ENCODE results near the gene RBM20. TPM values are rescaled to one million over a fixed set of nuclear protein-coding genes. Genes with fewer than 3 reads are reported as not detected.

RBM20 gene
- total RNA-seq, 1 experiment from 2014 or later = 0.11 TPM

- intact Hi-C loops (cut with micrococcal nuclease; ENCODE audit: unreplicated experiment) = no loop called here
- POLR2A ChIA-PET (ENCODE audit: unreplicated experiment) = no interaction called here
- DNase-seq = no peak
These were observed 196.8 kb downstream of the RBM20 start for GRCh38 chr10:110840923-110841428.

GRCh38 chr10:110841767-110842267 lies 197.7 kb downstream of the RBM20 start:
- Histone ChIP-seq H3K4me1 (replicated peaks; ENCODE audit: insufficient read depth) (peaks cover 13% of the 10 kb centered on the region; the same call in 1 of the 2 replicates), H3K9me3 (ENCODE audit: insufficient read depth, low read depth) (no peaks in the 10 kb centered on the region), H3K27me3 (ENCODE audit: insufficient read depth, low read depth) (no peaks in the 10 kb centered on the region), H3K4me3 (no peak overlapping the region), H3K36me3 (ENCODE audit: low read depth) (no peaks in the 10 kb centered on the region), H2AFZ (no peak overlapping the region), H3K4me2 (no peak overlapping the region), H3F3A (ENCODE audit: insufficient read depth, low read depth) (no peaks in the 10 kb centered on the region), H3K27ac (no peak overlapping the region), H4K20me1 (ENCODE audit: insufficient read depth) (no peaks in the 10 kb centered on the region), H3K79me2 (ENCODE audit: low read depth) (no peaks in the 10 kb centered on the region), H3K9me2 (ENCODE audit: insufficient read depth) (no peaks in the 10 kb centered on the region)
- intact Hi-C loops (cut with micrococcal nuclease; ENCODE audit: unreplicated experiment) = no loop called here
- TF ChIP-seq CTCF (conservative IDR thresholded peaks at IDR 0.05) = no peak
- no peak for TF ChIP-seq EZH2 (IDR thresholded peaks at IDR 0.05; ENCODE audit: low read depth)
- BruUV-seq (replicated peaks) = no TSS peak
- POLR2A ChIA-PET (ENCODE audit: unreplicated experiment) = no interaction called here
- CTCF ChIA-PET = no interaction called here
- DNase-seq = no peak

More at GRCh38 chr10:110840923-110841428, 196.8 kb downstream of the RBM20 start:
- no peak for TF ChIP-seq CTCF (conservative IDR thresholded peaks at IDR 0.05)
- TF ChIP-seq EZH2 (IDR thresholded peaks at IDR 0.05; ENCODE audit: low read depth) = no peak
- no peak overlapping the region for H2AFZ ChIP-seq
- H4K20me1 ChIP-seq (ENCODE audit: insufficient read depth) = no peaks in the 10 kb centered on the region
- no peak overlapping the region for H3K27ac ChIP-seq
- no peaks in the 10 kb centered on the region for H3F3A ChIP-seq (ENCODE audit: insufficient read depth, low read depth)
- H3K36me3 ChIP-seq (ENCODE audit: low read depth) = no peaks in the 10 kb centered on the region
- BruUV-seq (replicated peaks) = no TSS peak
- H3K4me1 ChIP-seq (replicated peaks; ENCODE audit: insufficient read depth) = peaks cover 12% of the 10 kb centered on the region; the same call in 1 of the 2 replicates
- no peaks in the 10 kb centered on the region for H3K79me2 ChIP-seq (ENCODE audit: low read depth)
- H3K4me2 ChIP-seq = no peak overlapping the region
- H3K27me3 ChIP-seq (ENCODE audit: insufficient read depth, low read depth) = no peaks in the 10 kb centered on the region
- H3K4me3 ChIP-seq = no peak overlapping the region
- no peaks in the 10 kb centered on the region for H3K9me3 ChIP-seq (ENCODE audit: insufficient read depth, low read depth)
- CTCF ChIA-PET = no interaction called here
- no peaks in the 10 kb centered on the region for H3K9me2 ChIP-seq (ENCODE audit: insufficient read depth)

GRCh38 chr10:110842326-110842904 lies 198.3 kb downstream of the RBM20 start:
- no peaks in the 10 kb centered on the region for H3K9me2 ChIP-seq (ENCODE audit: insufficient read depth)
- DNase-seq = no peak
- H3K9me3 ChIP-seq (ENCODE audit: insufficient read depth, low read depth) = no peaks in the 10 kb centered on the region
- ChIA-PET CTCF (no interaction called here), POLR2A (ENCODE audit: unreplicated experiment) (no interaction called here)
- peaks cover 13% of the 10 kb centered on the region; the same call in 1 of the 2 replicates for H3K4me1 ChIP-seq (replicated peaks; ENCODE audit: insufficient read depth)
- no peaks in the 10 kb centered on the region for H3K79me2 ChIP-seq (ENCODE audit: low read depth)
- intact Hi-C loops (cut with micrococcal nuclease; ENCODE audit: unreplicated experiment) = no loop called here
- H3F3A ChIP-seq (ENCODE audit: insufficient read depth, low read depth) = no peaks in the 10 kb centered on the region
- H3K36me3 ChIP-seq (ENCODE audit: low read depth) = no peaks in the 10 kb centered on the region
- no peaks in the 10 kb centered on the region for H3K27me3 ChIP-seq (ENCODE audit: insufficient read depth, low read depth)
- H2AFZ ChIP-seq = no peak overlapping the region
- no peak for TF ChIP-seq CTCF (conservative IDR thresholded peaks at IDR 0.05)
- BruUV-seq (replicated peaks) = no TSS peak
- no peak overlapping the region for H3K4me3 ChIP-seq
- no peaks in the 10 kb centered on the region for H4K20me1 ChIP-seq (ENCODE audit: insufficient read depth)
- no peak overlapping the region for H3K4me2 ChIP-seq
- no peak overlapping the region for H3K27ac ChIP-seq

Data from PC-9 (cell line).